Endodermal cell (in vitro differentiated cells): ENCODE measurements around the gene KIAA0825. TPM values are rescaled to one million over a fixed set of nuclear protein-coding genes. Genes with fewer than 3 reads are reported as not detected.

Experiments used
- DNase-seq: peaks from one replicate; pipeline ENCODE4 v3.0.0-alpha.2; 2017
- H3K27ac ChIP-seq: 2 replicates; pipeline ENCODE4 v1.5.1; 2013; ENCODE audit warnings: mild to moderate bottlenecking, low read depth, low read length, moderate library complexity
- H3K27me3 ChIP-seq: 2 replicates; pipeline ENCODE4 v1.6.1; 2013; ENCODE audit warnings: mild to moderate bottlenecking, low read length, moderate library complexity; ENCODE audit not compliant: insufficient read depth, control insufficient read depth, poor library complexity, severe bottlenecking
- H3K36me3 ChIP-seq: 2 replicates; pipeline ENCODE4 v1.7.0; 2013; ENCODE audit warnings: mild to moderate bottlenecking, low read length, moderate library complexity; ENCODE audit not compliant: control insufficient read depth, insufficient read depth
- H3K4me1 ChIP-seq: one replicate; pipeline ENCODE4 v1.7.0; 2013; ENCODE audit warnings: low read length; ENCODE audit not compliant: control insufficient read depth, insufficient read depth
- H3K4me3 ChIP-seq: 2 replicates; pipeline ENCODE4 v1.5.1; 2013; ENCODE audit warnings: mild to moderate bottlenecking, low read length, moderate library complexity
- H3K9ac ChIP-seq: 2 replicates; pipeline ENCODE4 v1.6.1; 2013; ENCODE audit warnings: mild to moderate bottlenecking, low read length, moderate library complexity; ENCODE audit not compliant: poor library complexity, severe bottlenecking; ENCODE audit errors: extremely low read depth
- H3K9me3 ChIP-seq: 2 replicates; pipeline ENCODE4 v1.6.1; 2013; ENCODE audit warnings: mild to moderate bottlenecking, low read length, moderate library complexity; ENCODE audit not compliant: control insufficient read depth
- H3K27ac Mint-ChIP-seq: 2 replicates; pipeline ENCODE4 v1.8.0; 2020; ENCODE audit warnings: mixed read lengths
- H3K27me3 Mint-ChIP-seq: 2 replicates; pipeline ENCODE4 v1.8.0; 2021; ENCODE audit warnings: mild to moderate bottlenecking, mixed read lengths; ENCODE audit not compliant: insufficient read depth
- H3K36me3 Mint-ChIP-seq: 2 replicates; pipeline ENCODE4 v1.8.0; 2020; ENCODE audit warnings: low read depth, mixed read lengths
- H3K4me1 Mint-ChIP-seq: 2 replicates; pipeline ENCODE4 v1.8.0; 2020; ENCODE audit warnings: mixed read lengths
- H3K4me3 Mint-ChIP-seq: 2 replicates; pipeline ENCODE4 v1.8.0; 2020; ENCODE audit warnings: mild to moderate bottlenecking, moderate library complexity, mixed read lengths
- H3K9me3 Mint-ChIP-seq: 2 replicates; pipeline ENCODE4 v1.8.0; 2020; ENCODE audit warnings: mild to moderate bottlenecking, mixed read lengths
- WGBS, 2 experiments: methylation state at CpG; one replicate each; pipeline versions ENCODE4 v1.1.5 to v1.1.7; 2013; ENCODE audit warnings: missing lambda C conversion rate in 2 of 2, mixed read lengths in 1 of 2; ENCODE audit not compliant: insufficient coverage in 1 of 2, insufficient read length in 1 of 2; 5-methylcytosine and 5-hydroxymethylcytosine counted together
- total RNA-seq, 2 donors: library from RNA; stranded (reverse); fragmentation: NEBNext Ultra II Directional in 1 of 2; extraction: Animal tissue kit (Norgen Biotek cat#: 25700) in 1 of 2; gene quantifications; 2 replicates in 1 of 2; 3 replicates in 1 of 2; pipeline ENCODE4 v1.2.1, GENCODE V29; 2021
- TF ChIP-seq, protein P1 (sequence below): fragments of 200-600 bp; sonication (generic); conservative IDR thresholded peaks from 2 replicates; pipeline ENCODE4 v1.5.0; 2021; ENCODE audit warnings: antibody characterized with exemption, mild to moderate bottlenecking

The KIAA0825 gene
- total RNA-seq, 2 donors from 2014 or later = 2.6 to 3.1 TPM

DNA sequence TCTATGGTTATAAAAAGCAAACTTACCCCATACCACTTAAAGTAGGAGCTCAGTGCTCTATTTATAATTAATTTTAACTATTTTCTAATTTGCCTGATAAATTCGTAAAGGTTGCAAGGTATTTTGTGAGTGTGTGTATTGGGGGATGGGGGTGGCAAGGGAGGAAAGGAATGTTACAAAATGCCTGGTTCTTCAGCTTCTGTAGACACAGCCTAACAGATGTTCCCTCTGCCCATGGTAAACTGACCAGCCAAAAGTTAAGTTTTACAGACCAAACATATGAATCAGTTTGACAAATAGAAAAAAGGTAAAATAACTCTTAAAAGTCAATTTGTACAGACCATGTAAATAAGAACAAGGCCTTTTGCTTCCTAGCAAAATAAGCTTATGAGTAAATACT is 232.6 kb downstream of the KIAA0825 start:
- Mint-ChIP-seq H3K4me1 (peaks cover 6% of the 10 kb centered on the region), H3K9me3 (peaks cover 15% of the 10 kb centered on the region), H3K4me3 (no peak overlapping the region), H3K27me3 (no peaks in the 10 kb centered on the region), H3K36me3 (peaks cover 2% of the 10 kb centered on the region), H3K27ac (no peak overlapping the region)
- Histone ChIP-seq H3K27ac (no peak overlapping the region), H3K9me3 (no peaks in the 10 kb centered on the region), H3K4me3 (no peak overlapping the region), H3K4me1 (peaks cover 3% of the 10 kb centered on the region), H3K27me3 (no peaks in the 10 kb centered on the region), H3K36me3 (no peaks in the 10 kb centered on the region), H3K9ac (no peak overlapping the region)
- no peak for DNase-seq
- TF ChIP-seq, protein P1, sequence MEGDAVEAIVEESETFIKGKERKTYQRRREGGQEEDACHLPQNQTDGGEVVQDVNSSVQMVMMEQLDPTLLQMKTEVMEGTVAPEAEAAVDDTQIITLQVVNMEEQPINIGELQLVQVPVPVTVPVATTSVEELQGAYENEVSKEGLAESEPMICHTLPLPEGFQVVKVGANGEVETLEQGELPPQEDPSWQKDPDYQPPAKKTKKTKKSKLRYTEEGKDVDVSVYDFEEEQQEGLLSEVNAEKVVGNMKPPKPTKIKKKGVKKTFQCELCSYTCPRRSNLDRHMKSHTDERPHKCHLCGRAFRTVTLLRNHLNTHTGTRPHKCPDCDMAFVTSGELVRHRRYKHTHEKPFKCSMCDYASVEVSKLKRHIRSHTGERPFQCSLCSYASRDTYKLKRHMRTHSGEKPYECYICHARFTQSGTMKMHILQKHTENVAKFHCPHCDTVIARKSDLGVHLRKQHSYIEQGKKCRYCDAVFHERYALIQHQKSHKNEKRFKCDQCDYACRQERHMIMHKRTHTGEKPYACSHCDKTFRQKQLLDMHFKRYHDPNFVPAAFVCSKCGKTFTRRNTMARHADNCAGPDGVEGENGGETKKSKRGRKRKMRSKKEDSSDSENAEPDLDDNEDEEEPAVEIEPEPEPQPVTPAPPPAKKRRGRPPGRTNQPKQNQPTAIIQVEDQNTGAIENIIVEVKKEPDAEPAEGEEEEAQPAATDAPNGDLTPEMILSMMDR = no peak
- WGBS, 2 experiments = 53% methylated on average over 1 of the region's 1 CpG; no CpG with 5 or more reads in 1 of the 2 experiments

DNA sequence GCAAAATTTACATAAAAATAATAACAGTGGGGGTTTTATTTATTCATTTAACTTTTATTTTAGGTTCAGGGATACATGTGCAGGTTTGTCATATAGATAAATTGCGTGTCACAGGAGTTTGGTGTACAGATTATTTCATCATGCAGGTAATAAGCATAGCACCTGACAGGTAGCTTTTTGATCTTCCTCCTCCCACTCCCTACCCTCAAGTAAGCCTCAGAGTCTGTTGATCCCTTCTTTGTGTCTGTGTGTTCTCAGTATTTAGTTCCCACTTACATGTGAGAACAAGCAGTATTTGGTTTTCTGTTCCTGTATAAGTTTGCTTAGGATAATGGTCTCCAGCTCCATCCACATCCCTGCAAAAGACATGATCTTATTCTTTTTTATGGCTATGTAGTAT is 240.3 kb downstream of the KIAA0825 start:
- H3K27me3 ChIP-seq = no peaks in the 10 kb centered on the region
- 100% methylated on average over 1 of the region's 1 CpG for WGBS, 2 experiments
- TF ChIP-seq, protein P1 = no peak
- no peak overlapping the region for H3K27ac ChIP-seq
- no peak overlapping the region for H3K4me3 Mint-ChIP-seq
- no peaks in the 10 kb centered on the region for H3K36me3 Mint-ChIP-seq
- H3K4me3 ChIP-seq = no peak overlapping the region
- no peak overlapping the region for H3K9ac ChIP-seq
- H3K9me3 Mint-ChIP-seq = no peaks in the 10 kb centered on the region
- H3K9me3 ChIP-seq = peaks cover 4% of the 10 kb centered on the region
- no peaks in the 10 kb centered on the region for H3K4me1 ChIP-seq
- no peaks in the 10 kb centered on the region for H3K27me3 Mint-ChIP-seq
- H3K4me1 Mint-ChIP-seq = peaks cover 3% of the 10 kb centered on the region
- H3K27ac Mint-ChIP-seq = no peak overlapping the region
- H3K36me3 ChIP-seq = no peaks in the 10 kb centered on the region
- no peak for DNase-seq

DNA sequence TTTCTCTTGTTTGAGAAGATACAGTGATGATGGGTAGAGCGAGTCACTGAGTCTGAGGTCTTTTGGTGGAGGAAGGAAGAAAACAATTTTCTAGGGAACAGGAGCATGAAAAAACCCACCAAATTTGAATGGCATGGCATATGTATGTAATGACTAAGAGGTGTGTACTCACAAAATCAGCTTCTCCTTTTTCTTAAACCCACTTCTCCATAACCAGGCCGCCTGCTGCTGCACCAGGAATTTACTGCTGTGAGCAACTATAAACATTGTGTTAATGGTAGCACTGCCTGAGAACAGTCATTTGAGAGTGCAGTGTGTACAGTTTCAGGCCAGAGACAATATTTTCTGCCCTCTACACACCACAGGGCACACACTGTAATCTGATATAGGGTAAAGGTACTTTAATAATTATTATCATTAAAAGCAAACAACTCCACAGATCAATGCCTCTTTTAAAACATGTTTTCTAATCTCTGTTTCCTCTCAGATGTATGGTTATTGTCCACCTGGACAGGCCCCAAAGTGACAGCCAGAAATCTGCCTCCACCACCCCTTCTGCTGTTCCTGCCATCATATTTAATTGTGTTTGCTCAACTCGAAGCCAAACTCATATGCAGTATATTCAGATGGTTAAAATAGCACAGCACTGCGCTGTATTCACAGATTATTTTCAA is 241.6 kb downstream of the KIAA0825 start:
- H3K4me3 ChIP-seq = no peak overlapping the region
- Mint-ChIP-seq H3K4me1 (peaks cover 3% of the 10 kb centered on the region), H3K36me3 (no peaks in the 10 kb centered on the region), H3K9me3 (no peaks in the 10 kb centered on the region), H3K4me3 (no peak overlapping the region), H3K27me3 (no peaks in the 10 kb centered on the region), H3K27ac (no peak overlapping the region)
- no peak overlapping the region for H3K27ac ChIP-seq
- no peaks in the 10 kb centered on the region for H3K4me1 ChIP-seq
- 85 to 90% methylated on average over 1 to 4 of the region's 4 CpGs for WGBS, 2 experiments
- H3K27me3 ChIP-seq = no peaks in the 10 kb centered on the region
- peaks cover 4% of the 10 kb centered on the region for H3K9me3 ChIP-seq
- no peaks in the 10 kb centered on the region for H3K36me3 ChIP-seq
- H3K9ac ChIP-seq = no peak overlapping the region
- no peak for DNase-seq
- TF ChIP-seq, protein P1 = no peak
